ENCODE measurements around the gene SMNDC1.

DNA sequence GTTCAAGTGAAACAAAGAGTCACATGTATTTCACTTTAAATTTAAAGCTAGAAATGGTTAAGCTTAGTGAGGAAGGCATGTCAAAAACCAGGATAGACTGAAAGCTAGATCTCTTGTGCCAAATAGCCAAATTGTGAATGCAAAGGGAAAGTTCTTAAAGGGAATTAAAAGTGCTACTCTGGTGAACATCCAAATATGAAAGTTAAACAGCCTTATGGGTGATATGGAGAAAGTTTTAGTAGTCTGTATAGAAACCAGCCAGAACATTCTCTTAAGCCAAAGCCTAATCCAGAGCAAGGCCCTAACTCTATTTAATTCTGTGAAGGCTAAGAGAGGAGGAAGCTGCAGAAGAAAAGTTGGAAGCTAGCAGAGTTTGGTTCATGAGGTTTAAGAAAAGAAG is 50.3 kb downstream of the SMNDC1 start:
- TF ChIP-seq, protein P1, sequence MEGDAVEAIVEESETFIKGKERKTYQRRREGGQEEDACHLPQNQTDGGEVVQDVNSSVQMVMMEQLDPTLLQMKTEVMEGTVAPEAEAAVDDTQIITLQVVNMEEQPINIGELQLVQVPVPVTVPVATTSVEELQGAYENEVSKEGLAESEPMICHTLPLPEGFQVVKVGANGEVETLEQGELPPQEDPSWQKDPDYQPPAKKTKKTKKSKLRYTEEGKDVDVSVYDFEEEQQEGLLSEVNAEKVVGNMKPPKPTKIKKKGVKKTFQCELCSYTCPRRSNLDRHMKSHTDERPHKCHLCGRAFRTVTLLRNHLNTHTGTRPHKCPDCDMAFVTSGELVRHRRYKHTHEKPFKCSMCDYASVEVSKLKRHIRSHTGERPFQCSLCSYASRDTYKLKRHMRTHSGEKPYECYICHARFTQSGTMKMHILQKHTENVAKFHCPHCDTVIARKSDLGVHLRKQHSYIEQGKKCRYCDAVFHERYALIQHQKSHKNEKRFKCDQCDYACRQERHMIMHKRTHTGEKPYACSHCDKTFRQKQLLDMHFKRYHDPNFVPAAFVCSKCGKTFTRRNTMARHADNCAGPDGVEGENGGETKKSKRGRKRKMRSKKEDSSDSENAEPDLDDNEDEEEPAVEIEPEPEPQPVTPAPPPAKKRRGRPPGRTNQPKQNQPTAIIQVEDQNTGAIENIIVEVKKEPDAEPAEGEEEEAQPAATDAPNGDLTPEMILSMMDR (conservative IDR thresholded peaks at IDR 0.05; ENCODE audit: low read length), result no peak
- TF ChIP-seq EZH2phosphoT487 (IDR thresholded peaks at IDR 0.05; ENCODE audit: borderline replicate concordance), result no peak

Data from Loucy (cell line).